Heart left ventricle (tissue), 13 donors: ENCODE measurements around the gene OR2A25.

Experiments
- CTCF ChIP-seq, 12 donors: fragments of 200-600 bp; sonication (generic) in 4 of 12; IDR thresholded peaks; one replicate each; pipeline versions ENCODE4 v1.5.0 to v1.8.0; 2018 to 2022; ENCODE audit warnings: antibody characterized with exemption in 12 of 12, mild to moderate bottlenecking in 5 of 12
- POLR2A ChIP-seq, 2 donors: fragments of 450-650 bp; IDR thresholded peaks; one replicate each; pipeline ENCODE4 v1.6.1; 2017; ENCODE audit warnings: antibody characterized with exemption in 2 of 2, mild to moderate bottlenecking in 2 of 2, moderate library complexity in 2 of 2
- donor health status: ischemic (EF 13 %, LVEDD 7.1; RV severe dilation, severe dysfunction).
- donor health status: DM: no; HTN: yes; CAD: no.
- donor health status: DM: no; HTN: no; CAD: no.
- donor health status: ischemic (EF 25% LVEDD 6.9; RV normal size, moderate dysfunction).
- donor health status: ischemic (EF 25% LVEDD 5.7; RV mildly dilated, moderate dysfunction).
- donor health status: ischemic (EF 35%, LVEDD 5.7; RV mildly dilated, moderate dysfunction).
- donor health status: nonischemic (EF 11% LVEDD 7.7; RV severe dilation, severe dysfunction).
- donor health status: DM: yes; HTN: yes; CAD: no.
- donor health status: PGD.
- donor health status: ischemic (EF 29% LVEDD 5.4; RV normal size, mild dysfunction).
- donor health status: nonischemic (EF 23%, LVEDD 6.1; RV moderate dilation, normal function).

DNA sequence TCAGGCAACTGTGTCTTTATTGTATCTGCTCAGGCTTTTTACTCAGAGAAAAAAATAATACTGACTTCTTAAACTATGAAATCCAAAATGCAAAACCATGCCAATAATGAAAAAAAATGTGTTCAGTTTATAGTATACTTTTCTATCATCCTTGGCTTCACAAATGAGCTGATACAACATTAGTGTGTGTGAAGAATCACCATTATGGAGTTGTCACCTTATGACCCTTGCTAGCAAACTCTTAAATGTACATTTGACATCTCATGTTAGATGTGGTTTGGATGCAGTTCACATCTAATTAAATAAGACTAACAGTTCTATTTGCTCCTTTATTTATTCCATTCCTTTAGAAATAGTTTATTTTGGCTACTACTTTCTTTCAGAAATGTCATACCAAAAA lies 35.6 kb downstream of the OR2A25 start:
- TF ChIP-seq CTCF (IDR thresholded peaks at IDR 0.05) (no peak), POLR2A (IDR thresholded peaks at IDR 0.05) (no peak)
